H1 (cell line): Measurements from ENCODE around the gene SASH3. TPM values are rescaled to one million over a fixed set of nuclear protein-coding genes. Genes with fewer than 3 reads are reported as not detected.

Source experiments
- CBX8 ChIP-seq: fragments of 300-800, 300-1000 bp; sonication (generic); IDR thresholded peaks from 2 replicates; pipeline ENCODE4 v1.7.1; 2016; ENCODE audit warnings: low read depth, low read length, borderline replicate concordance
- KDM1A ChIP-seq: fragments of 200-600, 300-600 bp; sonication (generic); IDR thresholded peaks from 2 replicates; pipeline ENCODE4 v1.7.1; 2016; ENCODE audit warnings: mild to moderate bottlenecking, low read length, borderline replicate concordance
- RXRA ChIP-seq: IDR thresholded peaks from 2 replicates; pipeline ENCODE4 v1.6.1; 2011; ENCODE audit warnings: low read depth, mild to moderate bottlenecking, low read length, moderate library complexity; ENCODE audit not compliant: insufficient read depth
- SIRT6 ChIP-seq: IDR thresholded peaks from one replicate; pipeline ENCODE4 v1.7.1; 2012; ENCODE audit warnings: low read length, inconsistent platforms
- TEAD4 ChIP-seq: IDR thresholded peaks from 2 replicates; pipeline ENCODE4 v1.6.1; 2012; ENCODE audit warnings: low read depth, low read length, inconsistent platforms, mixed read lengths
- polyA plus RNA-seq, 7 experiments: library from polyadenylated mRNA; depleted of rRNA in 3 of 7; stranded (reverse) in 5 of 7; unstranded in 2 of 7; fragments of >200 nt in 5 of 7; fragments of 200-250 nt in 2 of 7; gene quantifications; 1 replicate in 5 of 7; 2 replicates in 1 of 7; 4 replicates in 1 of 7; pipeline versions ENCODE4 v1.2.1 to v1.2.3, GENCODE V29; 2011 to 2013; ENCODE audit warnings: missing spikeins in 2 of 7, mixed read lengths in 2 of 7
- total RNA-seq: library from RNA; stranded (reverse); fragmentation: NEBNext Ultra II Directional; extraction: Animal tissue kit (Norgen Biotek cat#: 25700); gene quantifications from 2 replicates; pipeline ENCODE4 v1.2.1, GENCODE V29; 2021
- TF ChIP-seq, protein P1 (sequence below): fragments of 300-600 bp; sonication (generic); IDR thresholded peaks from 2 replicates; pipeline ENCODE4 v1.7.1; 2012; ENCODE audit warnings: low read length, moderate library complexity, mild to moderate bottlenecking, inconsistent platforms; ENCODE audit not compliant: insufficient replicate concordance
- TF ChIP-seq, protein P2 (sequence below): IDR thresholded peaks from 2 replicates; pipeline ENCODE4 v1.6.1; 2012; ENCODE audit warnings: inconsistent platforms

Gene SASH3
- total and polyA plus RNA-seq, 2 of the 8 experiments (the other 6 are each of a cell fraction or from before 2014, with no cell fraction given): not detected

DNA sequence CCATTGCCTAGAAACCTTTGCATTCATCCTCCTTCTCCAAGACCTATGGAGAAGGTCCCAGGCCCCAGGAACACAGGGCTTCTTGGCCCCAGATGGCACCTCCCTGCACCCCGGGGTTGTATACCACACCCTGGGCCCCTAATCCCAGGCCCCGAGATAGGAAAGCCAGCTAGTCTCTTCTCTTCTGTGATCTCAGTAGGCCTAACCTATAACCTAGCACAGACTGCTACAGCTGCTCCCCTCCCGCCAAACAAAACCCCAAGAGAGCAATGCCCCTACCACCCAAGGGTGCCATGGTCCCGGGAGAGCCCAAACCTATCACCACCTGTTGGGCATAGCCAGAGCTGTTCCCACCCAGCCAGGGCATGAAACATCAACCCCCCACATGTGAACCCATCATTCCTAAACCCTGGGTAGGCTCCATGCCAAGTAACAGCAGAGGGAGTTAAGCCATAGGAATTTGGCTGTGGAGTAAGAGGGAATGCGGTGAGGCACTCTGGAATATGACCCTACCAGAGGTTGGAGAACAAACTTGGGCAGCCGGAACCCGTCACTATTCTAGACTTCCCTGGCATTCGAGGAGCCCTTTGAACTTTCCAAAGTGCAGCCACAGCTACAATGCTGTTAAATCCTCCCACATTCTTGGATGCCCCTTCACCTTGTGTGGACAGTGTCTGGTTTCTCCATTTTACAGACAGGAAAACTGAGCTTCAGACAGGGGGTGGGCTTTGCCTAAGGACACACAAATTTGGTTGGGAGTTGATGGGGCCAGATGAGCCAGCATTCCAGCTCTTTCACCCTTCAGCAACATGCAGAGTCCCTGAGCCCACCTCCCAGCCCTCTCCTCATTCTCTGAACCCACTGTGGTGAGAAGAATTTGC, 10.9 kb upstream of the SASH3 start (continued):
- TF ChIP-seq, protein P1, sequence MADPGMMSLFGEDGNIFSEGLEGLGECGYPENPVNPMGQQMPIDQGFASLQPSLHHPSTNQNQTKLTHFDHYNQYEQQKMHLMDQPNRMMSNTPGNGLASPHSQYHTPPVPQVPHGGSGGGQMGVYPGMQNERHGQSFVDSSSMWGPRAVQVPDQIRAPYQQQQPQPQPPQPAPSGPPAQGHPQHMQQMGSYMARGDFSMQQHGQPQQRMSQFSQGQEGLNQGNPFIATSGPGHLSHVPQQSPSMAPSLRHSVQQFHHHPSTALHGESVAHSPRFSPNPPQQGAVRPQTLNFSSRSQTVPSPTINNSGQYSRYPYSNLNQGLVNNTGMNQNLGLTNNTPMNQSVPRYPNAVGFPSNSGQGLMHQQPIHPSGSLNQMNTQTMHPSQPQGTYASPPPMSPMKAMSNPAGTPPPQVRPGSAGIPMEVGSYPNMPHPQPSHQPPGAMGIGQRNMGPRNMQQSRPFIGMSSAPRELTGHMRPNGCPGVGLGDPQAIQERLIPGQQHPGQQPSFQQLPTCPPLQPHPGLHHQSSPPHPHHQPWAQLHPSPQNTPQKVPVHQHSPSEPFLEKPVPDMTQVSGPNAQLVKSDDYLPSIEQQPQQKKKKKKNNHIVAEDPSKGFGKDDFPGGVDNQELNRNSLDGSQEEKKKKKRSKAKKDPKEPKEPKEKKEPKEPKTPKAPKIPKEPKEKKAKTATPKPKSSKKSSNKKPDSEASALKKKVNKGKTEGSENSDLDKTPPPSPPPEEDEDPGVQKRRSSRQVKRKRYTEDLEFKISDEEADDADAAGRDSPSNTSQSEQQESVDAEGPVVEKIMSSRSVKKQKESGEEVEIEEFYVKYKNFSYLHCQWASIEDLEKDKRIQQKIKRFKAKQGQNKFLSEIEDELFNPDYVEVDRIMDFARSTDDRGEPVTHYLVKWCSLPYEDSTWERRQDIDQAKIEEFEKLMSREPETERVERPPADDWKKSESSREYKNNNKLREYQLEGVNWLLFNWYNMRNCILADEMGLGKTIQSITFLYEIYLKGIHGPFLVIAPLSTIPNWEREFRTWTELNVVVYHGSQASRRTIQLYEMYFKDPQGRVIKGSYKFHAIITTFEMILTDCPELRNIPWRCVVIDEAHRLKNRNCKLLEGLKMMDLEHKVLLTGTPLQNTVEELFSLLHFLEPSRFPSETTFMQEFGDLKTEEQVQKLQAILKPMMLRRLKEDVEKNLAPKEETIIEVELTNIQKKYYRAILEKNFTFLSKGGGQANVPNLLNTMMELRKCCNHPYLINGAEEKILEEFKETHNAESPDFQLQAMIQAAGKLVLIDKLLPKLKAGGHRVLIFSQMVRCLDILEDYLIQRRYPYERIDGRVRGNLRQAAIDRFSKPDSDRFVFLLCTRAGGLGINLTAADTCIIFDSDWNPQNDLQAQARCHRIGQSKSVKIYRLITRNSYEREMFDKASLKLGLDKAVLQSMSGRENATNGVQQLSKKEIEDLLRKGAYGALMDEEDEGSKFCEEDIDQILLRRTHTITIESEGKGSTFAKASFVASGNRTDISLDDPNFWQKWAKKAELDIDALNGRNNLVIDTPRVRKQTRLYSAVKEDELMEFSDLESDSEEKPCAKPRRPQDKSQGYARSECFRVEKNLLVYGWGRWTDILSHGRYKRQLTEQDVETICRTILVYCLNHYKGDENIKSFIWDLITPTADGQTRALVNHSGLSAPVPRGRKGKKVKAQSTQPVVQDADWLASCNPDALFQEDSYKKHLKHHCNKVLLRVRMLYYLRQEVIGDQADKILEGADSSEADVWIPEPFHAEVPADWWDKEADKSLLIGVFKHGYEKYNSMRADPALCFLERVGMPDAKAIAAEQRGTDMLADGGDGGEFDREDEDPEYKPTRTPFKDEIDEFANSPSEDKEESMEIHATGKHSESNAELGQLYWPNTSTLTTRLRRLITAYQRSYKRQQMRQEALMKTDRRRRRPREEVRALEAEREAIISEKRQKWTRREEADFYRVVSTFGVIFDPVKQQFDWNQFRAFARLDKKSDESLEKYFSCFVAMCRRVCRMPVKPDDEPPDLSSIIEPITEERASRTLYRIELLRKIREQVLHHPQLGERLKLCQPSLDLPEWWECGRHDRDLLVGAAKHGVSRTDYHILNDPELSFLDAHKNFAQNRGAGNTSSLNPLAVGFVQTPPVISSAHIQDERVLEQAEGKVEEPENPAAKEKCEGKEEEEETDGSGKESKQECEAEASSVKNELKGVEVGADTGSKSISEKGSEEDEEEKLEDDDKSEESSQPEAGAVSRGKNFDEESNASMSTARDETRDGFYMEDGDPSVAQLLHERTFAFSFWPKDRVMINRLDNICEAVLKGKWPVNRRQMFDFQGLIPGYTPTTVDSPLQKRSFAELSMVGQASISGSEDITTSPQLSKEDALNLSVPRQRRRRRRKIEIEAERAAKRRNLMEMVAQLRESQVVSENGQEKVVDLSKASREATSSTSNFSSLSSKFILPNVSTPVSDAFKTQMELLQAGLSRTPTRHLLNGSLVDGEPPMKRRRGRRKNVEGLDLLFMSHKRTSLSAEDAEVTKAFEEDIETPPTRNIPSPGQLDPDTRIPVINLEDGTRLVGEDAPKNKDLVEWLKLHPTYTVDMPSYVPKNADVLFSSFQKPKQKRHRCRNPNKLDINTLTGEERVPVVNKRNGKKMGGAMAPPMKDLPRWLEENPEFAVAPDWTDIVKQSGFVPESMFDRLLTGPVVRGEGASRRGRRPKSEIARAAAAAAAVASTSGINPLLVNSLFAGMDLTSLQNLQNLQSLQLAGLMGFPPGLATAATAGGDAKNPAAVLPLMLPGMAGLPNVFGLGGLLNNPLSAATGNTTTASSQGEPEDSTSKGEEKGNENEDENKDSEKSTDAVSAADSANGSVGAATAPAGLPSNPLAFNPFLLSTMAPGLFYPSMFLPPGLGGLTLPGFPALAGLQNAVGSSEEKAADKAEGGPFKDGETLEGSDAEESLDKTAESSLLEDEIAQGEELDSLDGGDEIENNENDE: no peak
- TF ChIP-seq TEAD4: no peak
- TF ChIP-seq, protein P2, sequence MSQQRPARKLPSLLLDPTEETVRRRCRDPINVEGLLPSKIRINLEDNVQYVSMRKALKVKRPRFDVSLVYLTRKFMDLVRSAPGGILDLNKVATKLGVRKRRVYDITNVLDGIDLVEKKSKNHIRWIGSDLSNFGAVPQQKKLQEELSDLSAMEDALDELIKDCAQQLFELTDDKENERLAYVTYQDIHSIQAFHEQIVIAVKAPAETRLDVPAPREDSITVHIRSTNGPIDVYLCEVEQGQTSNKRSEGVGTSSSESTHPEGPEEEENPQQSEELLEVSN: no peak
- no peak for TF ChIP-seq SIRT6
- TF ChIP-seq CBX8: no peak
- no peak for TF ChIP-seq RXRA
- TF ChIP-seq KDM1A: no peak
